Progenitor cell of endocrine pancreas (in vitro differentiated cells): Measurements from ENCODE around the gene C13orf42. TPM values are rescaled to one million over a fixed set of nuclear protein-coding genes. Genes with fewer than 3 reads are reported as not detected.

ENCODE experiments used
- DNase-seq: peaks from one replicate; pipeline ENCODE4 v3.0.0; 2021; ENCODE audit warnings: low spot score; ENCODE audit not compliant: unreplicated experiment
- H3K27ac Mint-ChIP-seq: 2 replicates; pipeline ENCODE4 v1.8.0; 2021; ENCODE audit warnings: mild to moderate bottlenecking, moderate library complexity, mixed read lengths
- H3K27me3 Mint-ChIP-seq: 2 replicates; pipeline ENCODE4 v1.8.0; 2021; ENCODE audit warnings: mixed read lengths
- H3K36me3 Mint-ChIP-seq: 2 replicates; pipeline ENCODE4 v1.8.0; 2022; ENCODE audit warnings: mixed read lengths; ENCODE audit not compliant: insufficient read depth
- H3K4me1 Mint-ChIP-seq: 2 replicates; pipeline ENCODE4 v1.8.0; 2021; ENCODE audit warnings: low read depth, mixed read lengths
- H3K4me3 Mint-ChIP-seq: 2 replicates; pipeline ENCODE4 v1.8.0; 2021; ENCODE audit warnings: low read depth, mild to moderate bottlenecking, moderate library complexity, mixed read lengths
- H3K9me3 Mint-ChIP-seq: 2 replicates; pipeline ENCODE4 v1.8.0; 2021; ENCODE audit warnings: low read depth, mixed read lengths
- CTCF ChIP-seq: fragments of 200-600 bp; sonication (generic); IDR thresholded peaks from one replicate; pipeline ENCODE4 v1.5.0; 2021; ENCODE audit warnings: antibody characterized with exemption, mild to moderate bottlenecking; ENCODE audit not compliant: unreplicated experiment
- total RNA-seq: library from RNA; stranded (reverse); gene quantifications from 2 replicates; pipeline ENCODE4 v1.2.1, GENCODE V29; 2021

The C13orf42 gene
- total RNA-seq, 1 donor from 2014 or later, result not detected

GRCh38 chr13:51155161-51155560 is 44.1 kb upstream of the C13orf42 start:
- H3K36me3 Mint-ChIP-seq, result no peaks in the 10 kb centered on the region
- H3K9me3 Mint-ChIP-seq, result no peaks in the 10 kb centered on the region
- no peaks in the 10 kb centered on the region for H3K27me3 Mint-ChIP-seq
- H3K4me1 Mint-ChIP-seq, result peaks cover 39% of the 10 kb centered on the region
- H3K4me3 Mint-ChIP-seq, result no peak overlapping the region
- DNase-seq, result no peak
- H3K27ac Mint-ChIP-seq, result no peak overlapping the region
- TF ChIP-seq CTCF, result no peak

GRCh38 chr13:51154029-51154555 is 43.0 kb upstream of the C13orf42 start:
- no peaks in the 10 kb centered on the region for H3K27me3 Mint-ChIP-seq
- H3K27ac Mint-ChIP-seq, result no peak overlapping the region
- no peak overlapping the region for H3K4me3 Mint-ChIP-seq
- TF ChIP-seq CTCF, result no peak
- DNase-seq, result no peak
- no peaks in the 10 kb centered on the region for H3K9me3 Mint-ChIP-seq
- H3K36me3 Mint-ChIP-seq, result no peaks in the 10 kb centered on the region
- H3K4me1 Mint-ChIP-seq, result peaks cover 40% of the 10 kb centered on the region

- no peak for TF ChIP-seq CTCF
- peaks cover 37% of the 10 kb centered on the region for H3K4me1 Mint-ChIP-seq
- H3K36me3 Mint-ChIP-seq, result no peaks in the 10 kb centered on the region
- H3K27ac Mint-ChIP-seq, result no peak overlapping the region
- no peaks in the 10 kb centered on the region for H3K27me3 Mint-ChIP-seq
- no peak for DNase-seq
- H3K4me3 Mint-ChIP-seq, result no peak overlapping the region
- no peaks in the 10 kb centered on the region for H3K9me3 Mint-ChIP-seq
These were observed 42.5 kb upstream of the C13orf42 start for GRCh38 chr13:51153527-51153926.

- Mint-ChIP-seq H3K27ac (no peak overlapping the region), H3K4me1 (peaks cover 37% of the 10 kb centered on the region), H3K36me3 (no peaks in the 10 kb centered on the region), H3K9me3 (no peaks in the 10 kb centered on the region), H3K4me3 (no peak overlapping the region), H3K27me3 (peaks cover 4% of the 10 kb centered on the region)
- no peak for DNase-seq
- TF ChIP-seq CTCF, result no peak
These were observed 41.6 kb upstream of the C13orf42 start for GRCh38 chr13:51152701-51153100.

GRCh38 chr13:51151463-51151862 is 40.4 kb upstream of the C13orf42 start:
- Mint-ChIP-seq H3K36me3 (no peaks in the 10 kb centered on the region), H3K9me3 (no peaks in the 10 kb centered on the region), H3K27me3 (peaks cover 4% of the 10 kb centered on the region), H3K27ac (peak overlapping the region; percentile 90), H3K4me3 (peak overlapping the region; percentile 2), H3K4me1 (peaks cover 43% of the 10 kb centered on the region)
- no peak for TF ChIP-seq CTCF
- DNase-seq, result no peak
